ENCODE data around the gene WDR70.
"Not testable (repeated sequence)": the region's sequence is repeated elsewhere in the genome, so short reads cannot be mapped to it uniquely, and the experiment has no call there.

The WDR70 gene

DNA sequence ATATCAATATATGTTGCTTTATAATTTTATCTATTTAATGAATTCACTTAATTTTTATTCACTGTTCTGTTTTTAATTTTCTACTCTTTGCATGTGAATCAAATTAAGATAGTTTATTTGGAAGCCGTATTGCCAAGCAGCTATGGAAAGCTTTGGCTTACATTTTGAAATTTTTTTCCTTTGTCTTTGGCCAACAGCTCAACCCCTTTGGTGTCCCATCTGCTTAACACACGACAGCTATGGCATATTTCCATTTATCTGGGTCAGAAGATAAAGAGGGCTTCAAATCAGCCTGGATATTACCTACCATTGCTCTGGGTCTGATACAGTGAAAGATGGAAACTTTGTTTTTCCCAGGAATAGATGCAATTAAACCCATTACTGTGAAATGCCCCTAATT is 201.0 kb downstream of the WDR70 start:
- Histone ChIP-seq H3K9ac (no peak overlapping the region), H3K4me3 (no peak overlapping the region), H3K4me1 (peaks cover 25% of the 10 kb centered on the region), H3K27me3 (no peaks in the 10 kb centered on the region), H3K36me3 (peaks cover 5% of the 10 kb centered on the region; the same call in 1 of the 2 replicates), H3K27ac (no peak overlapping the region), H4K20me1 (no peaks in the 10 kb centered on the region), H3K9me3 (peaks cover 7% of the 10 kb centered on the region; the same call in 1 of the 2 replicates), H3K4me2 (no peak overlapping the region)
- no peak for TF ChIP-seq Cebpa-rat (IDR thresholded peaks at IDR 0.05)

DNA sequence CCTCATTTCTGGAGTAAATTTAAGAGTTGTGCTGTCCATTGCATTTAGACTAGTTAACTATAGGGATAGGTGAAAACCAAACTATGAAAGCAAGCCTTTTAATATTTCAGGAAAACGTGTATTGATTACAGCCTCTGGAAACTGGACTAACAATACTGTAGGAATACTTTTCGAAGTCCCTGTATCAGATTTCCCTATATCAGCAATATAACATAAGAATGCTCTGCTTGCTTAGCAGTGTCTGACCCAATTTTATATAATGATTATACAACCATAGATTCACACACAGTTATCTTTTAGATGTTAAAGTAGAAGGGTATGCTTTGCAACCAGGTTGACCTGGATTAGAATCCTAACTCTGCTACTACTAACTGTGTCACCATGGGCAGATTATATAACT is 203.1 kb downstream of the WDR70 start:
- Histone ChIP-seq H3K4me3 (no peak overlapping the region), H3K36me3 (no peaks in the 10 kb centered on the region), H3K27me3 (no peaks in the 10 kb centered on the region), H3K9me3 (0 out of 2 replicates have a peak, but pooled peaks cover 3% of the 10 kb centered on the region), H3K4me2 (no peak overlapping the region), H3K4me1 (peaks cover 6% of the 10 kb centered on the region), H3K9ac (no peak overlapping the region), H3K27ac (no peak overlapping the region), H4K20me1 (no peaks in the 10 kb centered on the region)
- no peak for TF ChIP-seq Cebpa-rat (IDR thresholded peaks at IDR 0.05)

DNA sequence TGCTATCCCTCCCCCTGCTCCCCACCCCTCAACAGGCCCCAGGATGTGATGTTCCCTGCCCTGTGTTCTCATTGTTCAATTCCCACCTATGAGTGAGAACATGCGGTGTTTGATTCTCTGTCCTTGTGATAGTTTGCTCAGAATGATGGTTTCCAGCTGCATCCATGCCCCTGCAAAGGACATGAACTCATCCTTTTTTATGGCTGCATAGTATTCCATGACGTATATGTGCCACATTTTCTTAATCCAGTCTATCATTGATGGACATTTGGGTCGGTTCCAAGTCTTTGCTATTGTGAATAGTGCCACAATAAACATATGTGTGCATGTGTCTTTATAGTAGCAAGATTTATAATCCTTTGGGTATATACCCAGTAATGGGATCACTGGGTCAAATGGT is 214.2 kb downstream of the WDR70 start:
- not testable (repeated sequence) for H3K9ac ChIP-seq, H4K20me1 ChIP-seq, H3K9me3 ChIP-seq, H3K27ac ChIP-seq, H3K4me1 ChIP-seq, H3K36me3 ChIP-seq, H3K4me3 ChIP-seq, H3K4me2 ChIP-seq, H3K27me3 ChIP-seq

DNA sequence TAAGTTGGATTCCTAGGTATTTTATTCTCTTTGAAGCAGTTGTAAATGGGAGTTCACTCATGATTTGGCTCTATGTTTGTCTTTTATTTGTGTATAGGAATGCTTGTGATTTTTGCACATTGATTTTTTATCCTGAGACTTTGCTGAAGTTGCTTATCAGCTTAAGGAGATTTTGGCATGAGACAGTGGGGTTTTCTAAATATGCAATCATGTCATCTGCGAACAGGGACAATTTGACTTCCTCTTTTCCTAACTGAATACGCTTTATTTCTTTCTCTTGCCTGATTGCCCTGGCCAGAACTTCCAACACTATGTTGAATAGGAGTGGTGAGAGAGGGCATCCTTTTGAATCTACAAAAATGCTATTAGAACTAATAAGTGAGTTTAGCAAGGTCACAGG is 215.7 kb downstream of the WDR70 start:
- not testable (repeated sequence) for H3K9ac ChIP-seq, H3K27me3 ChIP-seq, H3K4me2 ChIP-seq, H4K20me1 ChIP-seq, H3K4me3 ChIP-seq, H3K36me3 ChIP-seq, H3K27ac ChIP-seq, H3K4me1 ChIP-seq
- peaks cover 10% of the 10 kb centered on the region for H3K9me3 ChIP-seq

DNA sequence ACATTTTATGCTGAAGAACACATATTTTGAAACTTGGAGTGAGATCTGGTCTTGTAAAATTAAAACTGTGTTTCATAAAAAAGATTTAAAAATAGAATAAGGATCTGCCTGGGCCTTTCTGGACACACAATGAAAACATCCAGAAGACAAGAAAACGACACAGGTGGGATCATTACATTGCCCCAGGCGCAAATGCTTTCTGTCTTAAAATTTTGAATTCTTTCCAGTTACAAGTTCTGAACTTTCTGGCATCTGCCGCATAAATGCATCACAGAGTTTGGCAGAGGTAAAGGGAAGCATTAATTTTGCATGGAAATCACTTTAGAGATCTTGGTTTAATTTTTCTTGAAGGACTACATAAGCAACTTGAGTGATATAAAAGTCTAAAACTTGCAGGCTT is 219.6 kb downstream of the WDR70 start:
- Histone ChIP-seq H3K9me3 (0 out of 2 replicates have a peak, but pooled peaks cover 21% of the 10 kb centered on the region), H3K4me3 (no peak overlapping the region), H3K4me2 (no peak overlapping the region), H4K20me1 (no peaks in the 10 kb centered on the region), H3K36me3 (no peaks in the 10 kb centered on the region), H3K27me3 (no peaks in the 10 kb centered on the region), H3K27ac (no peak overlapping the region), H3K9ac (no peak overlapping the region), H3K4me1 (no peaks in the 10 kb centered on the region)
- no peak for TF ChIP-seq Cebpa-rat (IDR thresholded peaks at IDR 0.05)

DNA sequence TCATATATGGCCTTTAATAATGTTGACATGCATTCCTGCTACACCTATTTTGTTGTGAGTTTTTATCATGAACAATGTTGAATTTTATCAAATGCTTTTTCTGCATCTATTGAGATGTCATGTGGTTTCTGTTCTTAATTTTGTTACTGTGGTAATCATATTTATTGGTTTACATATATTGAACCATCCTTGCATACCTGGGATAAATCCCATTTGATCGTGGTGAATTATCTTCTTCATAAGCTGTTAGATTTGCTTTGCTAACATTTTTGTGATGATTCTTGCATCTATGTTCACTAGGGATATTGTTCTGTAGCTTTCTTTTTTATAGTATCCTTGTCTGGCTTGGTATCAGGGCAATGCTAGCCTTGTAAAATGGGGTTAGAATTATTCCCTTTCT is 222.0 kb downstream of the WDR70 start:
- Histone ChIP-seq H3K4me3 (no peak overlapping the region), H3K27ac (no peak overlapping the region), H3K4me2 (no peak overlapping the region), H3K27me3 (no peaks in the 10 kb centered on the region), H3K4me1 (no peaks in the 10 kb centered on the region), H3K9me3 (0 out of 2 replicates have a peak, but pooled peaks cover 21% of the 10 kb centered on the region), H4K20me1 (no peaks in the 10 kb centered on the region), H3K9ac (no peak overlapping the region), H3K36me3 (no peaks in the 10 kb centered on the region)
- no peak for TF ChIP-seq Cebpa-rat (IDR thresholded peaks at IDR 0.05)

DNA sequence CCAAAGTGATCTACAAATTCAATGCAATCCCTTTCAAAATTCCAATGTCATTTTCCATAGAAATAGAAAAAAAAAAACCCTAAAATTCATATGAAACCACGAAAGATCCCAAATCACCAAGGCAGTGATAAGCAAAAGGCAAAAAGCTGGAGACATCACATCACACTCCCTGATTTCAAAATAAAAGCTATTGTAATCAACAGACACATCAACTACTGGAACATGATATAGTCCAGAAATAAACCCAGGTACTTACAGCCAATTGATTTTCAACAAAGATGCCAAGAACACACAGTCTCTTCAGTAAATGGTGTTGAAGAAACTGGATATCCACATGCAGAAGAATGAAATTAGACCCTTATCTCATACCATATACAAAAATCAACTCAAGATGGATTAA is 224.0 kb downstream of the WDR70 start:
- no peak for TF ChIP-seq Cebpa-rat (IDR thresholded peaks at IDR 0.05)
- Histone ChIP-seq H4K20me1 (no peaks in the 10 kb centered on the region), H3K4me1 (no peaks in the 10 kb centered on the region), H3K36me3 (peaks cover 7% of the 10 kb centered on the region), H3K9me3 (0 out of 2 replicates have a peak, but pooled peaks cover 21% of the 10 kb centered on the region), H3K9ac (no peak overlapping the region), H3K4me2 (no peak overlapping the region), H3K4me3 (no peak overlapping the region), H3K27me3 (no peaks in the 10 kb centered on the region), H3K27ac (no peak overlapping the region)

DNA sequence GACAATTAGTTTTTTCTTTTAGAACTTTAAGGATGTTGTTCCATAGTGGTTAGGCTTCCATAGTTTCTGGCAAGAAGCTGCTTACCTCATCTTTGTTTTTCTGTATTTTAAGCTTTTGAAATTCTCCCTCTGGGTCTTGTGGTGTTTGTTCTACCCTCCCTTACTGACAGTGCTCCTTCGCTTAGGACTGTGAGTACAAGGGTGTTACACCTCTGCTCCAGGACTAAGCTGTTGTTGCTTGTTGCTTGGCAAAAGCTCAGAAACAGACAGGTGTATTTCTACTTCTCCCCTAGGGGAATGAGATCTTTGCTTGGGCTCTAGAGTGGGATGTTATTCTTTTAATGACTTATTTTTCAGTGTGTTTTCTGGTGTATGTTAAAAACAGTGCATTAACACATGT is 225.2 kb downstream of the WDR70 start:
- Histone ChIP-seq H3K4me3 (no peak overlapping the region), H3K9ac (no peak overlapping the region), H4K20me1 (no peaks in the 10 kb centered on the region), H3K9me3 (0 out of 2 replicates have a peak, but pooled peaks cover 21% of the 10 kb centered on the region), H3K27ac (no peak overlapping the region), H3K4me1 (no peaks in the 10 kb centered on the region), H3K36me3 (peaks cover 11% of the 10 kb centered on the region), H3K4me2 (no peak overlapping the region), H3K27me3 (no peaks in the 10 kb centered on the region)
- TF ChIP-seq Cebpa-rat (IDR thresholded peaks at IDR 0.05): no peak

DNA sequence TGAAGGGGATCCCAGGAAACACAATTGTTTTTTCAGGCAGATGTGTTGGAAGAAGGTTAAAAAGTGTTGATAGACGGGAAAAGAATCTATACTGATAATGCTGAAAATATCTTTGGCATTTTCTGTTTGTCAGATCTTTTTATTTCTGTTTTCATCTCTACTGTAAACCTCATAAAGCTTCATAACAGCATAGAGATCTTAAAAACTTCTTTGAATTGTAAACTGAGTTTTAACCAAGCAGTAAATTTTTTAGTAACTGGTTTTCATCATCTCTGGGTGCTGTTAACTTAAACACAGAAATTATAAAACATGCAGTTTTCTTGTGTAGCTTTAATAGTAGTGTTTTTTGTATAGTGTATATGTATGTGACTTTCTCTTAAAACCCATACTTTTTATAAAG is 227.0 kb downstream of the WDR70 start:
- H3K4me1 ChIP-seq: no peaks in the 10 kb centered on the region
- H3K9ac ChIP-seq: no peak overlapping the region
- 0 out of 2 replicates have a peak, but pooled peaks cover 6% of the 10 kb centered on the region for H3K9me3 ChIP-seq
- peaks cover 17% of the 10 kb centered on the region for H3K36me3 ChIP-seq
- H4K20me1 ChIP-seq: no peaks in the 10 kb centered on the region
- H3K4me2 ChIP-seq: no peak overlapping the region
- no peak overlapping the region for H3K27ac ChIP-seq
- no peak for TF ChIP-seq Cebpa-rat (IDR thresholded peaks at IDR 0.05)
- H3K27me3 ChIP-seq: no peaks in the 10 kb centered on the region
- no peak overlapping the region for H3K4me3 ChIP-seq

DNA sequence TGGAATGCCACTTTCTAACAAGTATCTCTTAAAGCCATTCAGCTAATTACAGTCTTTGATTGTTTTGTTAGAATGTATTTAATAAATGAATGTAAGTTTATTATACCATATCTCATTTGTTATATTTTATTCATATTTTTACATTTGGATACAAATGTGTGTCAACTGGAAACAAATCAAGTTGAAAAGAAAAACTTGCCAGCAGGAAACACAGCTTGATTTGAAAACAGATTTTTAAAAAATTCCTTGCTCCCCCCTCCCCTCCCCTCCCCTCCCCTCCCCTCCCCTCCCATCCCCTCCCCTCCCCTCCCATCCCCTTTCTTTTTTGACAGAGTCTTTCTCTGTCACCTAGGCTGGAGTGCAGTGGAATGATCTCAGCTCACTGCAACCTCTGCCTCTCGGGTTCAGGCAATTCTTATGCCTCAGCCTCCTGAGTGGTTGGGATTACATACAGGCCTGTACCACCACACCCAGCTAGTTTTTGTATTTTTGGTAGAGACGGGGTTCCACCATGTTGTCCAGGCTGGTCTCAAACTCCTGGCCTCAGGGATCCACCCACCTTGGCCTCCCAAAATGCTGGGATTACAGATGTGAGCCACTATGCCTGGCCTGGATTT is 227.6 kb downstream of the WDR70 start:
- Histone ChIP-seq H3K9me3 (0 out of 2 replicates have a peak, but pooled peaks cover under 1% of the 10 kb centered on the region), H3K4me2 (no peak overlapping the region), H3K4me1 (no peaks in the 10 kb centered on the region), H3K36me3 (peaks cover 17% of the 10 kb centered on the region), H3K9ac (no peak overlapping the region), H3K27ac (no peak overlapping the region), H4K20me1 (no peaks in the 10 kb centered on the region), H3K4me3 (no peak overlapping the region), H3K27me3 (no peaks in the 10 kb centered on the region)
- TF ChIP-seq Cebpa-rat (IDR thresholded peaks at IDR 0.05): no peak

DNA sequence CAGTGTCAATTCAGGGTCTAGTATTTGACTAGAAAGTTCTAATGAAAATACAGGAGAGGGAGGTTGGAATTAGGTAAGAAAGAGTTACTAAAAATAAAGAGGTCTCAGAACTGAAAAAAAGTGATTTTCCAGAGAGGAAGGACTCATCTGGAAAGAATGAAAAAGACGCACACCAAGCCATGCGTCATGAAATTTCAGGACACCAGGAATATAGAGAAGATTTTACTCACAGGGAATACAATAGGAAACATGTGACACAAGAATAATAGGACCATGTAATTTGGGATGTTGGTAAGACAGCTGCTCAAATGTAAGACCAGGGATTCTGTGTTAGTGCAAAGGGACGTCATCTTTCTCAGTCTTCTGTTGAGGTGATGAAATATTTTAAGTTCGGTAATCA is 236.1 kb downstream of the WDR70 start:
- no peak overlapping the region for H3K4me3 ChIP-seq
- peaks cover 6% of the 10 kb centered on the region; the same call in 1 of the 2 replicates for H3K4me1 ChIP-seq
- no peaks in the 10 kb centered on the region for H3K9me3 ChIP-seq
- H4K20me1 ChIP-seq: no peaks in the 10 kb centered on the region
- no peak overlapping the region for H3K27ac ChIP-seq
- no peaks in the 10 kb centered on the region for H3K27me3 ChIP-seq
- peaks cover 4% of the 10 kb centered on the region; the same call in 1 of the 2 replicates for H3K36me3 ChIP-seq
- H3K4me2 ChIP-seq: no peak overlapping the region
- TF ChIP-seq Cebpa-rat (IDR thresholded peaks at IDR 0.05): no peak
- no peak overlapping the region for H3K9ac ChIP-seq

All from BLaER1 (cell line).